Mammary epithelial cell (primary cell): ENCODE measurements around the gene CUL4A.

ENCODE experiments used
- CTCF ChIP-seq, 2 donors: IDR thresholded peaks in 1 of 2; conservative IDR thresholded peaks in 1 of 2; 2 replicates each; pipeline ENCODE4 v1.5.1; 2011 to 2012; ENCODE audit warnings: inconsistent platforms in 2 of 2, low read length in 2 of 2, mild to moderate bottlenecking in 2 of 2, control low read depth in 1 of 2, low read depth in 1 of 2; ENCODE audit not compliant: insufficient read depth in 1 of 2; ENCODE audit errors: extremely low read depth in 1 of 2
- EZH2 ChIP-seq: IDR thresholded peaks from 2 replicates; pipeline ENCODE4 v1.6.1; 2012; ENCODE audit warnings: low read length, inconsistent platforms, borderline replicate concordance

- peak; percentile 35 to 57 for TF ChIP-seq CTCF (conservative IDR thresholded peaks at IDR 0.05 in 1 of 2, IDR thresholded peaks at IDR 0.05 in 1 of 2; ENCODE audit: extremely low read depth in 1 of 2, insufficient read depth in 1 of 2, low read depth in 1 of 2, low read length in 2 of 2)
- TF ChIP-seq EZH2, result no peak
Measured at GRCh38 chr13:113275387-113275786, 66.0 kb downstream of the CUL4A start.
